HG03565 (cell line): ENCODE measurements around the gene GUCY1A1.

Experiments
- ATAC-seq: cut with Tn5 transposase; IDR thresholded peaks from one replicate; pipeline ENCODE4 v1.9.1; 2021; ENCODE audit warnings: mild to moderate bottlenecking, moderate library complexity; ENCODE audit not compliant: unreplicated experiment

Gene GUCY1A1

GRCh38 chr4:155688860-155689259, 22.2 kb downstream of the GUCY1A1 start:
- no peak for ATAC-seq

- ATAC-seq = no peak
Measured at GRCh38 chr4:155690044-155690837, 23.6 kb downstream of the GUCY1A1 start.

GRCh38 chr4:155692361-155692760, 25.7 kb downstream of the GUCY1A1 start:
- no peak for ATAC-seq

- no peak for ATAC-seq
Measured at GRCh38 chr4:155693015-155693663, 26.5 kb downstream of the GUCY1A1 start.

GRCh38 chr4:155694100-155694785, 27.6 kb downstream of the GUCY1A1 start:
- ATAC-seq = no peak

GRCh38 chr4:155696226-155696625, 29.6 kb downstream of the GUCY1A1 start:
- ATAC-seq = no peak

GRCh38 chr4:155696726-155697125, 30.1 kb downstream of the GUCY1A1 start:
- ATAC-seq = no peak

- ATAC-seq = no peak
Measured at GRCh38 chr4:155701827-155702226, 35.2 kb downstream of the GUCY1A1 start.

GRCh38 chr4:155703486-155704247, 37.0 kb downstream of the GUCY1A1 start:
- peak; percentile 86 for ATAC-seq

- ATAC-seq = no peak
Measured at GRCh38 chr4:155704841-155705404, 38.3 kb downstream of the GUCY1A1 start.

- no peak for ATAC-seq
Measured at GRCh38 chr4:155705664-155706063, 39.0 kb downstream of the GUCY1A1 start.

- ATAC-seq = no peak
Measured at GRCh38 chr4:155706147-155706546, 39.5 kb downstream of the GUCY1A1 start.

- ATAC-seq = no peak
Measured at GRCh38 chr4:155707251-155707650, 40.6 kb downstream of the GUCY1A1 start.

GRCh38 chr4:155708782-155709181, 42.1 kb downstream of the GUCY1A1 start:
- ATAC-seq = no peak

- no peak for ATAC-seq
Measured at GRCh38 chr4:155709918-155710317, 43.3 kb downstream of the GUCY1A1 start.

- ATAC-seq = no peak
Measured at GRCh38 chr4:155711556-155711955, 44.9 kb downstream of the GUCY1A1 start.

GRCh38 chr4:155712846-155713245, 46.2 kb downstream of the GUCY1A1 start:
- no peak for ATAC-seq

GRCh38 chr4:155713911-155714310, 47.3 kb downstream of the GUCY1A1 start:
- no peak for ATAC-seq

GRCh38 chr4:155722336-155722735, 55.7 kb downstream of the GUCY1A1 start:
- ATAC-seq = no peak

- ATAC-seq = no peak
Measured at GRCh38 chr4:155722816-155723499, 56.3 kb downstream of the GUCY1A1 start.
